PC-9 (cell line): ENCODE measurements around the gene APLNR. TPM values are rescaled to one million over a fixed set of nuclear protein-coding genes. Genes with fewer than 3 reads are reported as not detected.

Source experiments
- BruUV-seq: library from RNA; stranded (reverse); fragments of 400-500 nt; replicated peaks from 2 replicates; lab custom pipeline; 2021; lab: Mats Ljungman, UMichigan
- CTCF ChIA-PET: fragments of 300-600 bp; sonication (Branson Sonifier 250); formaldehyde crosslinking; loops from one replicate; lab custom pipeline; 2022; ENCODE audit warnings: antibody characterized with exemption; lab: Charles Lee
- POLR2A ChIA-PET: fragments of 300-600 bp; sonication (Branson Sonifier 250); formaldehyde crosslinking; loops from one replicate; lab custom pipeline; 2022; ENCODE audit warnings: antibody characterized with exemption; ENCODE audit not compliant: unreplicated experiment; lab: Charles Lee
- DNase-seq, 2 experiments: peaks; one replicate each; pipeline versions ENCODE4 v3.0.0 to v3.0.0-alpha.2; 2015 to 2022; ENCODE audit warnings: mixed read lengths in 1 of 2
- H2AFZ ChIP-seq: fragments of 200-600 bp; sonication (generic); 2 replicates; pipeline ENCODE4 v1.8.1; 2017; ENCODE audit warnings: antibody characterized with exemption
- H3F3A ChIP-seq: fragments of 200-600 bp; sonication (generic); 2 replicates; pipeline ENCODE4 v1.8.1; 2017; ENCODE audit warnings: antibody characterized with exemption, mild to moderate bottlenecking, low read depth; ENCODE audit not compliant: insufficient read depth
- H3K27ac ChIP-seq: fragments of 200-600 bp; sonication (generic); 2 replicates; pipeline ENCODE4 v1.6.1; 2016; ENCODE audit warnings: mixed run types
- H3K27me3 ChIP-seq: fragments of 200-600 bp; sonication (generic); 2 replicates; pipeline ENCODE4 v1.6.1; 2016; ENCODE audit warnings: low read depth, mixed run types; ENCODE audit not compliant: insufficient read depth
- H3K36me3 ChIP-seq: fragments of 200-600 bp; sonication (generic); 2 replicates; pipeline ENCODE4 v1.6.1; 2016; ENCODE audit warnings: low read depth, mixed run types
- H3K4me1 ChIP-seq: fragments of 200-600 bp; sonication (generic); replicated peaks from 2 replicates; pipeline ENCODE4 v1.6.1; 2016; ENCODE audit warnings: mixed run types; ENCODE audit not compliant: insufficient read depth
- H3K4me2 ChIP-seq: fragments of 200-600 bp; sonication (generic); 2 replicates; pipeline ENCODE4 v1.6.1; 2017; ENCODE audit warnings: mixed run types
- H3K4me3 ChIP-seq: fragments of 200-600 bp; sonication (generic); 2 replicates; pipeline ENCODE4 v1.6.1; 2016; ENCODE audit warnings: mixed run types
- H3K79me2 ChIP-seq: fragments of 200-600 bp; sonication (generic); 2 replicates; pipeline ENCODE4 v1.6.1; 2017; ENCODE audit warnings: low read depth, mixed run types
- H3K9me2 ChIP-seq: fragments of 200-600 bp; sonication (generic); 2 replicates; pipeline ENCODE4 v1.8.1; 2017; ENCODE audit warnings: mild to moderate bottlenecking; ENCODE audit not compliant: insufficient read depth
- H3K9me3 ChIP-seq: fragments of 200-600 bp; sonication (generic); 2 replicates; pipeline ENCODE4 v1.8.1; 2016; ENCODE audit warnings: low read depth; ENCODE audit not compliant: insufficient read depth
- H4K20me1 ChIP-seq: fragments of 200-600 bp; sonication (generic); 2 replicates; pipeline ENCODE4 v1.8.1; 2017; ENCODE audit not compliant: insufficient read depth
- CTCF ChIP-seq: fragments of 200-600 bp; sonication (generic); conservative IDR thresholded peaks from 2 replicates; pipeline ENCODE4 v1.6.1; 2017; ENCODE audit warnings: mixed run types, antibody characterized with exemption, mild to moderate bottlenecking, moderate library complexity
- EZH2 ChIP-seq: fragments of 200-600 bp; sonication (generic); IDR thresholded peaks from 2 replicates; pipeline ENCODE4 v1.8.0; 2017; ENCODE audit warnings: antibody characterized with exemption, low read depth
- intact Hi-C: fragments of 100-400 bp; cut with micrococcal nuclease; formaldehyde crosslinking; loops from one replicate; pipeline ENCODE4 v1.10.0; 2022; ENCODE audit not compliant: unreplicated experiment
- total RNA-seq: library from RNA; stranded (reverse); gene quantifications from 2 replicates; pipeline ENCODE4 v1.2.3, GENCODE V29; 2021

Gene APLNR
- total RNA-seq, 1 experiment from 2014 or later, result not detected

- Histone ChIP-seq H3K9me2 (no peaks in the 10 kb centered on the region), H3K79me2 (no peaks in the 10 kb centered on the region), H3K4me1 (no peaks in the 10 kb centered on the region), H3K4me3 (no peak overlapping the region), H3K9me3 (no peaks in the 10 kb centered on the region), H2AFZ (no peak overlapping the region), H3K27ac (no peak overlapping the region), H3K27me3 (peaks cover 16% of the 10 kb centered on the region), H3F3A (no peaks in the 10 kb centered on the region), H3K4me2 (no peak overlapping the region), H3K36me3 (no peaks in the 10 kb centered on the region), H4K20me1 (no peaks in the 10 kb centered on the region)
- BruUV-seq, result no TSS peak
- intact Hi-C loops, result no loop called here
- CTCF ChIA-PET, result no interaction called here
- POLR2A ChIA-PET, result no interaction called here
- no peak for DNase-seq
- no peak for TF ChIP-seq CTCF
- no peak for TF ChIP-seq EZH2
Measured at GRCh38 chr11:57239348-57239747, 2.3 kb upstream of the APLNR start.

GRCh38 chr11:57235761-57236703 is 1.0 kb downstream of the APLNR start:
- ChIA-PET POLR2A (no interaction called here), CTCF (no interaction called here)
- Histone ChIP-seq H3K27ac (no peak overlapping the region), H3F3A (no peaks in the 10 kb centered on the region), H3K4me3 (no peak overlapping the region), H3K79me2 (no peaks in the 10 kb centered on the region), H3K9me2 (no peaks in the 10 kb centered on the region), H3K36me3 (no peaks in the 10 kb centered on the region), H3K9me3 (no peaks in the 10 kb centered on the region), H2AFZ (0 out of 2 replicates have a peak overlapping the region, but pooled peaks have one; percentile 23), H3K4me2 (no peak overlapping the region), H3K4me1 (no peaks in the 10 kb centered on the region), H4K20me1 (no peaks in the 10 kb centered on the region), H3K27me3 (peaks cover 46% of the 10 kb centered on the region)
- intact Hi-C loops, result no loop called here
- TF ChIP-seq CTCF (no peak), EZH2 (no peak)
- DNase-seq, result no peak
- BruUV-seq, result no TSS peak

- intact Hi-C loops, result no loop called here
Measured at GRCh38 chr11:57233702-57234101, 3.3 kb downstream of the APLNR start.

More at GRCh38 chr11:57233702-57234101, 3.3 kb downstream of the APLNR start:
- Histone ChIP-seq H4K20me1 (no peaks in the 10 kb centered on the region), H3K4me1 (no peaks in the 10 kb centered on the region), H3F3A (no peaks in the 10 kb centered on the region), H3K27me3 (peaks cover 62% of the 10 kb centered on the region), H3K9me2 (no peaks in the 10 kb centered on the region), H3K27ac (no peak overlapping the region), H2AFZ (no peak overlapping the region), H3K36me3 (no peaks in the 10 kb centered on the region), H3K4me3 (no peak overlapping the region), H3K4me2 (no peak overlapping the region), H3K79me2 (no peaks in the 10 kb centered on the region), H3K9me3 (no peaks in the 10 kb centered on the region)
- ChIA-PET POLR2A (no interaction called here), CTCF (no interaction called here)
- DNase-seq, result no peak
- TF ChIP-seq CTCF (no peak), EZH2 (no peak)
- BruUV-seq, result no TSS peak
